CD14-positive monocyte (primary cell): ENCODE results near the gene SLC66A2. TPM values are rescaled to one million over a fixed set of nuclear protein-coding genes. Genes with fewer than 3 reads are reported as not detected.

Experiments
- DNase-seq, 3 donors: peaks; one replicate each; pipeline ENCODE4 v3.0.0-alpha.2; 2011 to 2022
- H2AFZ ChIP-seq: 2 replicates; pipeline ENCODE4 v1.6.0; 2012; ENCODE audit warnings: mild to moderate bottlenecking, low read depth, low read length, inconsistent platforms; ENCODE audit not compliant: insufficient read depth, poor library complexity, severe bottlenecking
- H3K27ac ChIP-seq, 2 donors: 1 replicate in 1 of 2; 2 replicates in 1 of 2; pipeline ENCODE4 v1.5.1; 2012 to 2013; ENCODE audit warnings: low read length in 2 of 2, control low read depth in 1 of 2, inconsistent platforms in 1 of 2, low read depth in 1 of 2, mild to moderate bottlenecking in 1 of 2
- H3K27me3 ChIP-seq, 2 donors: one replicate each; pipeline versions ENCODE4 v1.6.0 to v1.6.1; 2011 to 2013; ENCODE audit warnings: low read length in 2 of 2; ENCODE audit not compliant: control insufficient read depth in 2 of 2, insufficient read depth in 2 of 2
- H3K36me3 ChIP-seq, 2 donors: replicated peaks in 1 of 2; 1 replicate in 1 of 2; 2 replicates in 1 of 2; pipeline versions ENCODE4 v1.5.1 to v1.6.1; 2012 to 2013; ENCODE audit warnings: low read length in 2 of 2, control low read depth in 1 of 2, inconsistent platforms in 1 of 2, mild to moderate bottlenecking in 1 of 2; ENCODE audit not compliant: insufficient read depth in 2 of 2, control insufficient read depth in 1 of 2
- H3K4me1 ChIP-seq, 2 donors: 1 replicate in 1 of 2; 2 replicates in 1 of 2; pipeline versions ENCODE4 v1.5.1 to v1.6.1; 2012 to 2013; ENCODE audit warnings: low read length in 2 of 2, control low read depth in 1 of 2, inconsistent platforms in 1 of 2, mild to moderate bottlenecking in 1 of 2, moderate library complexity in 1 of 2; ENCODE audit not compliant: insufficient read depth in 2 of 2, control insufficient read depth in 1 of 2
- H3K4me2 ChIP-seq: replicated peaks from 2 replicates; pipeline ENCODE3; 2012; ENCODE audit warnings: low read length, moderate library complexity, mild to moderate bottlenecking; ENCODE audit not compliant: poor library complexity, severe bottlenecking; ENCODE audit errors: extremely low read depth
- H3K4me3 ChIP-seq, 3 experiments: fragments of 200-600 bp in 1 of 3; sonication (generic) in 1 of 3; replicated peaks in 1 of 3; 1 replicate in 2 of 3; 2 replicates in 1 of 3; pipeline ENCODE4 v1.5.1; 2011 to 2013; ENCODE audit warnings: low read length in 3 of 3, mild to moderate bottlenecking in 3 of 3, control low read depth in 2 of 3, low read depth in 2 of 3, inconsistent platforms in 1 of 3, moderate library complexity in 1 of 3
- H3K79me2 ChIP-seq: 2 replicates; pipeline ENCODE4 v1.6.0; 2012; ENCODE audit warnings: mild to moderate bottlenecking, control low read depth, inconsistent platforms, low read length, moderate library complexity; ENCODE audit not compliant: insufficient read depth
- H3K9ac ChIP-seq: 2 replicates; pipeline ENCODE4 v1.6.0; 2017; ENCODE audit warnings: low read length, mild to moderate bottlenecking; ENCODE audit not compliant: insufficient read depth, poor library complexity, severe bottlenecking
- H3K9me3 ChIP-seq, 2 donors: replicated peaks in 1 of 2; 1 replicate in 1 of 2; 2 replicates in 1 of 2; pipeline versions ENCODE4 v1.5.1 to v1.6.1; 2012 to 2013; ENCODE audit warnings: low read length in 2 of 2, control low read depth in 1 of 2; ENCODE audit not compliant: control insufficient read depth in 1 of 2, insufficient read depth in 1 of 2
- H4K20me1 ChIP-seq: 2 replicates; pipeline ENCODE4 v1.6.0; 2012; ENCODE audit warnings: mild to moderate bottlenecking, low read length, control low read depth, moderate library complexity; ENCODE audit not compliant: insufficient read depth
- H3K27ac Mint-ChIP-seq, 7 donors: one replicate each; pipeline ENCODE4 v1.8.0; 2020; ENCODE audit warnings: mild to moderate bottlenecking in 7 of 7, mixed read lengths in 7 of 7, moderate library complexity in 6 of 7, inconsistent platforms in 2 of 7
- H3K27me3 Mint-ChIP-seq, 3 donors: one replicate each; pipeline ENCODE4 v1.8.0; 2021 to 2022; ENCODE audit warnings: low read depth in 3 of 3, mild to moderate bottlenecking in 3 of 3, mixed read lengths in 3 of 3, moderate library complexity in 3 of 3, inconsistent platforms in 1 of 3
- H3K36me3 Mint-ChIP-seq, 2 donors: one replicate each; pipeline ENCODE4 v1.8.0; 2020; ENCODE audit warnings: mixed read lengths in 2 of 2, inconsistent platforms in 1 of 2, mild to moderate bottlenecking in 1 of 2
- H3K4me1 Mint-ChIP-seq: one replicate; pipeline ENCODE4 v1.8.0; 2020; ENCODE audit warnings: mild to moderate bottlenecking, mixed read lengths
- H3K4me3 Mint-ChIP-seq, 2 donors: one replicate each; pipeline ENCODE4 v1.8.0; 2020; ENCODE audit warnings: mild to moderate bottlenecking in 2 of 2, mixed read lengths in 2 of 2, moderate library complexity in 1 of 2
- H3K9me3 Mint-ChIP-seq, 7 donors: one replicate each; pipeline ENCODE4 v1.8.0; 2020 to 2022; ENCODE audit warnings: mixed read lengths in 7 of 7, mild to moderate bottlenecking in 6 of 7, moderate library complexity in 6 of 7, inconsistent platforms in 2 of 7
- CTCF ChIP-seq: fragments of 200-600 bp; IDR thresholded peaks from one replicate; pipeline ENCODE4 v1.8.0; 2022; ENCODE audit warnings: antibody characterized with exemption, mild to moderate bottlenecking
- WGBS: methylation state at CpG from one replicate; pipeline ENCODE4 v1.1.5; 2013; ENCODE audit warnings: missing lambda C conversion rate; ENCODE audit not compliant: insufficient coverage; 5-methylcytosine and 5-hydroxymethylcytosine counted together
- intact Hi-C, 2 donors: fragments of 100-400 bp; cut with micrococcal nuclease; formaldehyde crosslinking; loops; one replicate each; pipeline versions ENCODE4 v1.15.0 to v1.15.1; 2023
- polyA plus RNA-seq, 3 donors: library from polyadenylated mRNA; depleted of rRNA in 1 of 3; unstranded in 2 of 3; stranded (reverse) in 1 of 3; fragments of 300-500 nt in 2 of 3; fragments of >200 nt in 1 of 3; fragmentation: Illumina TruSeq in 2 of 3; gene quantifications; 1 replicate in 2 of 3; 2 replicates in 1 of 3; pipeline ENCODE4 v1.2.3, GENCODE V29; 2012 to 2021

The SLC66A2 gene
- polyA plus RNA-seq, 3 donors = 26.8 to 42.6 (median 33.8) TPM

- 92% methylated on average over 23 of the region's 23 CpGs for WGBS
- Histone ChIP-seq H3K4me3 (no peak overlapping the region), H3K4me1 (no peaks in the 10 kb centered on the region), H4K20me1 (no peaks in the 10 kb centered on the region), H3K9me3 (peaks cover 11 to 21% of the 10 kb centered on the region in 2 donors), H3K79me2 (no peaks in the 10 kb centered on the region), H3K27me3 (no peaks in the 10 kb centered on the region), H3K36me3 (no peaks in the 10 kb centered on the region), H2AFZ (no peak overlapping the region), H3K4me2 (no peak overlapping the region), H3K27ac (no peak overlapping the region), H3K9ac (no peak overlapping the region)
- Mint-ChIP-seq H3K27me3 (peaks cover 1 to 3% (median 2%) of the 10 kb centered on the region in 3 donors), H3K9me3 (peaks cover 9 to 22% (median 17%) of the 10 kb centered on the region in 7 donors), H3K36me3 (no peaks in the 10 kb centered on the region), H3K4me1 (peaks cover 4% of the 10 kb centered on the region), H3K27ac (no peak overlapping the region), H3K4me3 (no peak overlapping the region)
- no peak for DNase-seq
- TF ChIP-seq CTCF = no peak
- intact Hi-C loops = no loop called here
Observed at GRCh38 chr18:79875931-79876461, 75.5 kb downstream of the SLC66A2 start.

- Histone ChIP-seq H3K79me2 (no peaks in the 10 kb centered on the region), H2AFZ (no peak overlapping the region), H3K4me1 (no peaks in the 10 kb centered on the region), H3K4me2 (no peak overlapping the region), H3K27me3 (no peaks in the 10 kb centered on the region), H3K27ac (no peak overlapping the region), H3K9me3 (peaks cover 11 to 21% of the 10 kb centered on the region in 2 donors), H3K36me3 (no peaks in the 10 kb centered on the region), H3K9ac (no peak overlapping the region), H3K4me3 (no peak overlapping the region), H4K20me1 (no peaks in the 10 kb centered on the region)
- 98% methylated on average over 13 of the region's 15 CpGs for WGBS
- H3K27me3 Mint-ChIP-seq = peaks cover 1 to 3% (median 2%) of the 10 kb centered on the region in 3 donors
- no peak for DNase-seq
- peak overlapping the region in 1 of 7 donors; percentile 33 for H3K27ac Mint-ChIP-seq
- peaks cover 4% of the 10 kb centered on the region for H3K4me1 Mint-ChIP-seq
- H3K4me3 Mint-ChIP-seq = no peak overlapping the region
- peaks cover 7 to 19% (median 17%) of the 10 kb centered on the region in 7 donors for H3K9me3 Mint-ChIP-seq
- intact Hi-C loops = no loop called here
- TF ChIP-seq CTCF = no peak
- H3K36me3 Mint-ChIP-seq = no peaks in the 10 kb centered on the region
Observed at GRCh38 chr18:79875531-79875919, 75.9 kb downstream of the SLC66A2 start.
